Activated naive CD8-positive, alpha-beta T cell (primary cell): Measurements from ENCODE around the gene DSCAML1.

ENCODE experiments used
- H3K27ac Mint-ChIP-seq: one replicate; pipeline ENCODE4 v1.8.0; 2021; ENCODE audit warnings: mixed read lengths
- H3K27me3 Mint-ChIP-seq: one replicate; pipeline ENCODE4 v1.8.0; 2021; ENCODE audit warnings: mixed read lengths
- H3K36me3 Mint-ChIP-seq: one replicate; pipeline ENCODE4 v1.8.0; 2021; ENCODE audit warnings: mixed read lengths
- H3K4me1 Mint-ChIP-seq: one replicate; pipeline ENCODE4 v1.8.0; 2021; ENCODE audit warnings: low read depth, mixed read lengths
- H3K4me3 Mint-ChIP-seq: one replicate; pipeline ENCODE4 v1.8.0; 2021; ENCODE audit warnings: mild to moderate bottlenecking, mixed read lengths
- H3K9me3 Mint-ChIP-seq: one replicate; pipeline ENCODE4 v1.8.0; 2021; ENCODE audit warnings: low read depth, mixed read lengths

The DSCAML1 gene

DNA sequence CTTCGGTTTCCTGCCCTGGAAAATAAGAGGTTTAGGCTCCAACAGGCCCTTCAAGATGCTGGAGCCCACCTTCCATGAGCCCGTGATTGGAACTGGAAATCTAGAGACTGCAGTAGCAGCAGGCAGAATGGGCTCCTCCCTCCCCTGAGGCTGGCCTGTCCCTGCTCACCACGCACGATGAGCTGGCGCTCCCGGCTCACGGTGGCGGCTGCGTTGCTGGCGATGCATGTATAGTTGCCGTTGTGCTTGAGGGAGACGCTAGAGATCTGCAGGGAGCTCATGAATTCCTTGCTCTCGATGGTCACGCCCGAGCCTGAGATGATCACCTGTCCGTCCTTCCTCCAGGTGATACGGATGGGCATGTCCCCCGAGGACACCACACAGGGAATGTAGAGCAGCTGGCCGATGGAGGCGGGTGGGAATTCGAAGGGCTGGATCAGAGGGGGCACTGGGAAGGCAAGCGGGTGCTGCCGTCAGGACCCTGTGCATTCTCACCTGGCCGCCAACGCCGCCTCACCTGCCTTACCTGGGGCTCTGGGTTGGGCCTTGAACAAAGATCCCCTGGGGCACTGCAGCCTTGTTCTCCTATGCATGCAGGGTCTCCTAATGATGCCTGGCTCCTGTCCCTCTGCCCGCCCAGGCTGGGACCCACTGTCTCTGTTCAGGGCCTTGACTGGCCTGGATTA, 291.6 kb downstream of the DSCAML1 start:
- no peak overlapping the region for H3K27ac Mint-ChIP-seq
- peaks cover 2% of the 10 kb centered on the region for H3K27me3 Mint-ChIP-seq
- H3K4me3 Mint-ChIP-seq, result no peak overlapping the region
- no peaks in the 10 kb centered on the region for H3K4me1 Mint-ChIP-seq
- no peaks in the 10 kb centered on the region for H3K9me3 Mint-ChIP-seq
- peaks cover 3% of the 10 kb centered on the region for H3K36me3 Mint-ChIP-seq

DNA sequence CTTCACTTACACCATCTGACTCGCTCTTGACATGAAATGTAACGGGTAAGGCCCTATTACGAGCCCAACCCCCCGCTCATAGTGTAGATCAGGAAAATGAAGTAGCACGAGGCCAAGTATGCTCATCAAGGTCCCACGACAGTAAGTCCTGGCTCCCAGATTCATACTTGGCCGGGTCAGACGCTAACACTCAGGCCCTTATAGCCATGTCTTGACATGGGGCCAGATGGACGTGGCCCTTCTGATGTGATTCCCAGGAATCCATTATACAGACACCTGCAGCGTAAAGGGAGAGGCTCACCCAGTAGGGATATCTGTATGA, 294.3 kb downstream of the DSCAML1 start:
- Mint-ChIP-seq H3K27ac (no peak overlapping the region), H3K4me3 (no peak overlapping the region), H3K27me3 (peaks cover 2% of the 10 kb centered on the region)

GRCh38 chr11:117502015-117502778, 294.8 kb downstream of the DSCAML1 start:
- Mint-ChIP-seq H3K4me1 (no peaks in the 10 kb centered on the region), H3K27ac (no peak overlapping the region), H3K4me3 (no peak overlapping the region), H3K36me3 (peaks cover 3% of the 10 kb centered on the region), H3K9me3 (no peaks in the 10 kb centered on the region), H3K27me3 (peaks cover 2% of the 10 kb centered on the region)

More for the DNA sequence above, 294.3 kb downstream of the DSCAML1 start:
- Mint-ChIP-seq H3K9me3 (no peaks in the 10 kb centered on the region), H3K36me3 (peaks cover 3% of the 10 kb centered on the region), H3K4me1 (no peaks in the 10 kb centered on the region)

GRCh38 chr11:117501237-117501898, 295.6 kb downstream of the DSCAML1 start:
- Mint-ChIP-seq H3K36me3 (peaks cover 3% of the 10 kb centered on the region), H3K4me3 (no peak overlapping the region), H3K27me3 (peaks cover 2% of the 10 kb centered on the region), H3K4me1 (no peaks in the 10 kb centered on the region), H3K9me3 (no peaks in the 10 kb centered on the region), H3K27ac (no peak overlapping the region)

- Mint-ChIP-seq H3K27me3 (peaks cover 3% of the 10 kb centered on the region), H3K4me1 (no peaks in the 10 kb centered on the region), H3K27ac (no peak overlapping the region), H3K9me3 (no peaks in the 10 kb centered on the region), H3K36me3 (peaks cover 3% of the 10 kb centered on the region), H3K4me3 (no peak overlapping the region)
These were observed 298.2 kb downstream of the DSCAML1 start for GRCh38 chr11:117498791-117499190.

- peaks cover 3% of the 10 kb centered on the region for H3K36me3 Mint-ChIP-seq
- H3K27ac Mint-ChIP-seq, result no peak overlapping the region
- no peak overlapping the region for H3K4me3 Mint-ChIP-seq
- H3K9me3 Mint-ChIP-seq, result no peaks in the 10 kb centered on the region
- H3K27me3 Mint-ChIP-seq, result peaks cover 1% of the 10 kb centered on the region
- H3K4me1 Mint-ChIP-seq, result no peaks in the 10 kb centered on the region
These were observed 299.6 kb downstream of the DSCAML1 start for GRCh38 chr11:117497206-117497951.

DNA sequence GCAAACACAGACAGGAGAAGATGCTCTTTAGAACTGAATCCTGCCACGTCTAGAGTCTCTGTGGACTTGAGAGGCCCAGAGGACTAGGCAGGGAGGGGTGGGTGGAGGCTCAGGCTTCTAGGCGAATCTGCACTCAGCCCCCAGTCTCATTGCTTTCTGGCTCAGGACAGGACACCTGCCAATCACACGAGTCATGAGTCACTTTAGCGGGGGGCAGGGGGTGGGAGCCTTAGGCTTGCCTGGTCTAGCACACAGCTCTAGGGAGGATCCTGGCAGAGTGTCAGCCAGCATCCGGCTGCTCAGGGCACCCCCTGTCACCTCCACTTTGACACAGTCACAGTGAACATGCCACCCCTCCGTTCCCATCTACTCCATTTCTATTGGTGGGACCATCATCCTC, 301.7 kb downstream of the DSCAML1 start:
- Mint-ChIP-seq H3K4me3 (no peak overlapping the region), H3K9me3 (no peaks in the 10 kb centered on the region), H3K36me3 (no peaks in the 10 kb centered on the region), H3K27me3 (peaks cover 5% of the 10 kb centered on the region), H3K4me1 (no peaks in the 10 kb centered on the region), H3K27ac (no peak overlapping the region)

DNA sequence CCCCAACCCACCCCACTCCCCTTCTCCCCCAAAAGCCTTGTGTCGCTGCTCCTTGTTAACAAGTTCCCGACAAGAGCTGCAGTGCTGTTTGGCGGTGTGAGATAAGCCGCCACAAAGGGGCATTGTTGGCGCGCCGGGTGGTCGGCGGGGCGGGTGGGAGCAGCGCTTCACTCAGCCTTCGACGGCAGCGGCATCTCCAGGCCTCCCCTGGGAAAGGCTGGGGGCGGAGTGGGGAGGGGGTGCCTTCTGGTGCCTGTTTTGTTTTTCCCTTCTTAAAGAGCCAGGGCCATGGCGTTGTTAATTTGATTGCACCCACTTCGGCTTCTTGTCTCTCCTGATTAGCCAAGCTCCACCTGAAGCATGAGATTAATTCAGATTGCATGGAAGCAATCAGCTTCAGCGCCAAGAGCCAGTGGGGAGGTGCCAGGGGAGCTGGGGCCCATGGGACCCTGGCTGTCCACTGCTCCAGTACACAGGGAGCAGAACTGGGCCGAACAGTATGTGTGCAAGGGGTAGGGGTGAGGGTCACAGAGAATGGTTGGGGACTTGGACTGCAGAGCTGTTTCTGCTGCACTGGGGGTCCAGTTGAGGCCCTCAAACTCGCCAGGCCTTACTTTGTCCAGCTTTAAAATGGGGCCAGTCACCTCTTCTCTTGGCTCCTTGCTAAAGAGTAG, 304.3 kb downstream of the DSCAML1 start:
- no peaks in the 10 kb centered on the region for H3K4me1 Mint-ChIP-seq
- H3K27me3 Mint-ChIP-seq, result peaks cover 5% of the 10 kb centered on the region
- no peaks in the 10 kb centered on the region for H3K36me3 Mint-ChIP-seq
- H3K9me3 Mint-ChIP-seq, result no peaks in the 10 kb centered on the region
- no peak overlapping the region for H3K4me3 Mint-ChIP-seq
- H3K27ac Mint-ChIP-seq, result no peak overlapping the region

DNA sequence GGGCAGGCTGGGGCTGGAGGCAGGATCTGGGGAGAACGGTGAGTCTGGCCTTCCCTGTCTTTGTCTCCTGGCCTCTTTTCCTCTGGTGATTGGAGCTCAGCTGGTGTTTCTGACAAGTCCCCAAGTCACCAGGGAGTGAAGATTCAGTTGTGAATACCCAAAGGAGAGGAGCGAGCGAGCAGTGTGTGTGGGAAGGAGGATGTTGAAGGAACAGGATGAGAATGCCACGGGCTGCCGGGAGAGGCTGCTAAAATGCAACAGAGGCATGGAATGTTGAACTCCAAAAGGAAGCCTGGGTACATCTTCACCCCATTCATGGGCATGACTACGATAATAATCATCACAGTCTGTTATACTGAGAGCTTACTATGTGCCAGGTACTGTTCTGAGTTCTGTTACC, 306.1 kb downstream of the DSCAML1 start:
- Mint-ChIP-seq H3K36me3 (no peaks in the 10 kb centered on the region), H3K4me3 (no peak overlapping the region), H3K4me1 (no peaks in the 10 kb centered on the region), H3K9me3 (no peaks in the 10 kb centered on the region), H3K27ac (no peak overlapping the region), H3K27me3 (peaks cover 8% of the 10 kb centered on the region)

- H3K4me3 Mint-ChIP-seq, result no peak overlapping the region
- no peaks in the 10 kb centered on the region for H3K9me3 Mint-ChIP-seq
- H3K27ac Mint-ChIP-seq, result no peak overlapping the region
- H3K36me3 Mint-ChIP-seq, result no peaks in the 10 kb centered on the region
- peaks cover 7% of the 10 kb centered on the region for H3K27me3 Mint-ChIP-seq
- no peaks in the 10 kb centered on the region for H3K4me1 Mint-ChIP-seq
These were observed 306.9 kb downstream of the DSCAML1 start for GRCh38 chr11:117489999-117490679.

DNA sequence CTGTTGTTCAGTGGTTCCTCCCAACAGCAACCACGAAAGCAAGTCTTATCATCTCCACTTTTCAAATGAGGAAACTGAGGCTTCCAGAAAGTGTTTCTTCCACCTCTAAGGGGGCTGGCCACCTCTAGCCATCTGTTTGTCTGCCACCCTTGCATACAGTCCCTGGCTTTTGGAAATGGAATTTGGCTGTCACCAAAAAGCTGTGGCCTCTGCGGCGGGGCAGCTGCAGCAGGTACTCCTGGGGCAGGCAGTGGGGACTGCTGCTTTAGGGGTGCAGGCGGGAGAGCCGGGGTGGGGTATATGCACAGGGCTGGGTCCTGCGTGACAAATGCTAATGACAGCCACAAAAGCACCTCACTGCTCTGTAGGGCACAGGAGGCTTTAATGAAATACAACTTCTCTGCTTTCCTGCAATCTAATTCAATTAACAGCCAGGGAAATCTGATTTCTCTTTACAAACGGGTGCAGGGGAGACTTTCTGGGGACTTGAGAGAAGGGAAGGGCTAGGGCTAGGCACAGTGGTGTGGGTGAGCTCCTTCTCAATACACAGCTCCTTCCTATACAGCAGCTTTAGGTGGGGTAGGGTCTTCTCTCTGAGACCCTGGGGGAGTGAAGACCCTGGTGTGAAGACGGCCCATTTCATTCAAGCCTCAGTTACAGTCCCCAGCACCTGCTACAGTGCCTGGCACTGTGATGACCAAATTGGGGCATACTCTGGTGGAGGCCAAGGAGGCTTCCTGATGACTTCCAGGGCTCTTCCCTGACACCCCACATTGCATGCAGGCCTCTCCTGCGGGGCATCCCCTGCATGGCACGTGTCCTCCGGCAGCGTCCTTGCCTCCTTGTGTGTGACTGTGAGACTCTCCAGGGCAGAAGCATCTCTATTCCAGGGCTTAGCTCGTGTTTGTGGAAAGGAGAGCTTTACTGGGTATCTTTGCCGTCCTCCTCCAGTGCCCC, 307.7 kb downstream of the DSCAML1 start:
- Mint-ChIP-seq H3K9me3 (no peaks in the 10 kb centered on the region), H3K4me1 (no peaks in the 10 kb centered on the region), H3K4me3 (no peak overlapping the region), H3K27ac (no peak overlapping the region), H3K36me3 (no peaks in the 10 kb centered on the region), H3K27me3 (peaks cover 7% of the 10 kb centered on the region)

GRCh38 chr11:117486059-117486458, 311.0 kb downstream of the DSCAML1 start:
- H3K4me3 Mint-ChIP-seq, result no peak overlapping the region
- H3K9me3 Mint-ChIP-seq, result no peaks in the 10 kb centered on the region
- no peaks in the 10 kb centered on the region for H3K36me3 Mint-ChIP-seq
- H3K27me3 Mint-ChIP-seq, result peaks cover 5% of the 10 kb centered on the region
- no peak overlapping the region for H3K27ac Mint-ChIP-seq
- no peaks in the 10 kb centered on the region for H3K4me1 Mint-ChIP-seq

DNA sequence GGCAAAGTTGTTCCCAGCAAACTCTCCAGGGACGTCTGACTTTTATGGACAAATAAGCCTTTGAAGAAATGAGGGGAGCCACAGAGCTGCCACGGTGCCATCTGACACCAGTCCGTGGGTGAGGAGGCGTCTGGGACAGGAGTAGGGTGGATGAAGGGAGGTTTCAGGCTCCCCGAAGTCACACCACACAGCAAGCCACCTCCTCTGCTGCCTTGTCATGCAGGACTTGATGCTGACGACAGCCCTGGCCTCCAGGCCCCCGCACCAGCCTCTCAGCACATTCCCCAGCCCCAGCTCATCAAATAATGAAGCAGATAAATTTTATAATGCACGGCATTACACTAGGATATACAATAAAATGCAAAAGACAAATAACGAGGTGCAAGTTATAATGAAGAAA, 312.9 kb downstream of the DSCAML1 start:
- Mint-ChIP-seq H3K27ac (no peak overlapping the region), H3K27me3 (peaks cover 2% of the 10 kb centered on the region), H3K36me3 (no peaks in the 10 kb centered on the region), H3K4me3 (no peak overlapping the region), H3K4me1 (no peaks in the 10 kb centered on the region), H3K9me3 (no peaks in the 10 kb centered on the region)
